Heart left ventricle (tissue), 13 donors: ENCODE results near the gene ILDR1.

Source experiments
- POLR2A ChIP-seq, 2 donors: fragments of 450-650 bp; IDR thresholded peaks; one replicate each; pipeline ENCODE4 v1.6.1; 2017; ENCODE audit warnings: antibody characterized with exemption in 2 of 2, mild to moderate bottlenecking in 2 of 2, moderate library complexity in 2 of 2
- TF ChIP-seq, protein P1 (sequence below), 12 donors: fragments of 200-600 bp; sonication (generic) in 4 of 12; IDR thresholded peaks; one replicate each; pipeline versions ENCODE4 v1.5.0 to v1.8.0; 2018 to 2022; ENCODE audit warnings: antibody characterized with exemption in 12 of 12, mild to moderate bottlenecking in 5 of 12
- donor health status: ischemic (EF 13 %, LVEDD 7.1; RV severe dilation, severe dysfunction).
- donor health status: DM: no; HTN: yes; CAD: no.
- donor health status: DM: no; HTN: no; CAD: no.
- donor health status: ischemic (EF 25% LVEDD 6.9; RV normal size, moderate dysfunction).
- donor health status: ischemic (EF 25% LVEDD 5.7; RV mildly dilated, moderate dysfunction).
- donor health status: ischemic (EF 35%, LVEDD 5.7; RV mildly dilated, moderate dysfunction).
- donor health status: nonischemic (EF 11% LVEDD 7.7; RV severe dilation, severe dysfunction).
- donor health status: DM: yes; HTN: yes; CAD: no.
- donor health status: PGD.
- donor health status: ischemic (EF 29% LVEDD 5.4; RV normal size, mild dysfunction).
- donor health status: nonischemic (EF 23%, LVEDD 6.1; RV moderate dilation, normal function).

DNA sequence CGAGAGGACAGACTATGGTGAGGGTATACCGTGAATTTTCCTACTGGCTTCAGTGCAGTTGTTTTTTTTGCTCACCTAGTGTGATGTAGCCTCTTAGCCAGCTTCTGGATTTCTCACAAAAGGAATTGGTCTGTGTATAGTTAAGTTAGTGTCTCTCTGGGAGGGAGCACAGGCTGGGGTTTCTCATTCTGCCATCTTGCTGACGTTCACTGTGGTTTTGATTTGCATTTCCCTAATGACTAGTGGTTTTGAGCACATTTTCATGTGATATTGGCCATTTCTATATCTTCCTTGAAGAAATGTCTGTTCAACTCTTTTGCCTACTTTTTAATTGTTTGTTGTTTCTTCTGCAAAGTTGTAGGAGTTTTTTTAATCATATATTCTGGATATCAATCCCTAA is 30.9 kb upstream of the ILDR1 start:
- no peak for TF ChIP-seq POLR2A (IDR thresholded peaks at IDR 0.05)
- TF ChIP-seq, protein P1, sequence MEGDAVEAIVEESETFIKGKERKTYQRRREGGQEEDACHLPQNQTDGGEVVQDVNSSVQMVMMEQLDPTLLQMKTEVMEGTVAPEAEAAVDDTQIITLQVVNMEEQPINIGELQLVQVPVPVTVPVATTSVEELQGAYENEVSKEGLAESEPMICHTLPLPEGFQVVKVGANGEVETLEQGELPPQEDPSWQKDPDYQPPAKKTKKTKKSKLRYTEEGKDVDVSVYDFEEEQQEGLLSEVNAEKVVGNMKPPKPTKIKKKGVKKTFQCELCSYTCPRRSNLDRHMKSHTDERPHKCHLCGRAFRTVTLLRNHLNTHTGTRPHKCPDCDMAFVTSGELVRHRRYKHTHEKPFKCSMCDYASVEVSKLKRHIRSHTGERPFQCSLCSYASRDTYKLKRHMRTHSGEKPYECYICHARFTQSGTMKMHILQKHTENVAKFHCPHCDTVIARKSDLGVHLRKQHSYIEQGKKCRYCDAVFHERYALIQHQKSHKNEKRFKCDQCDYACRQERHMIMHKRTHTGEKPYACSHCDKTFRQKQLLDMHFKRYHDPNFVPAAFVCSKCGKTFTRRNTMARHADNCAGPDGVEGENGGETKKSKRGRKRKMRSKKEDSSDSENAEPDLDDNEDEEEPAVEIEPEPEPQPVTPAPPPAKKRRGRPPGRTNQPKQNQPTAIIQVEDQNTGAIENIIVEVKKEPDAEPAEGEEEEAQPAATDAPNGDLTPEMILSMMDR (IDR thresholded peaks at IDR 0.05), result no peak
